ENCODE measurements around the gene SEC14L5. TPM values are rescaled to one million over a fixed set of nuclear protein-coding genes. Genes with fewer than 3 reads are reported as not detected.
A peak's percentile ranks its signal among the peaks of the same experiment; 100 is the strongest.

The SEC14L5 gene
- total RNA-seq, 1 experiment from 2014 or later, result 2.3 TPM

- TF ChIP-seq ZNF121 (CRISPR knock-in tag; IDR thresholded peaks at IDR 0.05), result no peak; the same call in 1 of the 2 replicates
- TF ChIP-seq, protein P1, sequence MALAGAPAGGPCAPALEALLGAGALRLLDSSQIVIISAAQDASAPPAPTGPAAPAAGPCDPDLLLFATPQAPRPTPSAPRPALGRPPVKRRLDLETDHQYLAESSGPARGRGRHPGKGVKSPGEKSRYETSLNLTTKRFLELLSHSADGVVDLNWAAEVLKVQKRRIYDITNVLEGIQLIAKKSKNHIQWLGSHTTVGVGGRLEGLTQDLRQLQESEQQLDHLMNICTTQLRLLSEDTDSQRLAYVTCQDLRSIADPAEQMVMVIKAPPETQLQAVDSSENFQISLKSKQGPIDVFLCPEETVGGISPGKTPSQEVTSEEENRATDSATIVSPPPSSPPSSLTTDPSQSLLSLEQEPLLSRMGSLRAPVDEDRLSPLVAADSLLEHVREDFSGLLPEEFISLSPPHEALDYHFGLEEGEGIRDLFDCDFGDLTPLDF (CRISPR knock-in tag; IDR thresholded peaks at IDR 0.05), result peak; percentile 75; the same call in 1 of the 2 replicates
- no peak for TF ChIP-seq CTCF (IDR thresholded peaks at IDR 0.05)
- peak; percentile 59 for TF ChIP-seq FOXK1 (CRISPR knock-in tag; IDR thresholded peaks at IDR 0.05)
- TF ChIP-seq ESRRA (CRISPR knock-in tag; IDR thresholded peaks at IDR 0.05; ENCODE audit: borderline replicate concordance), result no peak
- TF ChIP-seq GRHL2 (CRISPR knock-in tag; IDR thresholded peaks at IDR 0.05; ENCODE audit: insufficient replicate concordance, severe bottlenecking), result no peak
- peak; percentile 58 for TF ChIP-seq NR2C2 (CRISPR knock-in tag; IDR thresholded peaks at IDR 0.05)
- TF ChIP-seq, protein P2, sequence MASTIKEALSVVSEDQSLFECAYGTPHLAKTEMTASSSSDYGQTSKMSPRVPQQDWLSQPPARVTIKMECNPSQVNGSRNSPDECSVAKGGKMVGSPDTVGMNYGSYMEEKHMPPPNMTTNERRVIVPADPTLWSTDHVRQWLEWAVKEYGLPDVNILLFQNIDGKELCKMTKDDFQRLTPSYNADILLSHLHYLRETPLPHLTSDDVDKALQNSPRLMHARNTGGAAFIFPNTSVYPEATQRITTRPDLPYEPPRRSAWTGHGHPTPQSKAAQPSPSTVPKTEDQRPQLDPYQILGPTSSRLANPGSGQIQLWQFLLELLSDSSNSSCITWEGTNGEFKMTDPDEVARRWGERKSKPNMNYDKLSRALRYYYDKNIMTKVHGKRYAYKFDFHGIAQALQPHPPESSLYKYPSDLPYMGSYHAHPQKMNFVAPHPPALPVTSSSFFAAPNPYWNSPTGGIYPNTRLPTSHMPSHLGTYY (CRISPR knock-in tag; IDR thresholded peaks at IDR 0.05), result no peak
- peak; percentile 56; the same call in 1 of the 2 replicates for TF ChIP-seq CREB1 (CRISPR knock-in tag; IDR thresholded peaks at IDR 0.05)
- peak; percentile 89 for TF ChIP-seq ZBTB21 (CRISPR knock-in tag; IDR thresholded peaks at IDR 0.05; ENCODE audit: borderline replicate concordance)
- no peak for TF ChIP-seq KAT7 (CRISPR knock-in tag; IDR thresholded peaks at IDR 0.05; ENCODE audit: borderline replicate concordance)
- no peak for TF ChIP-seq CDX4 (CRISPR knock-in tag; IDR thresholded peaks at IDR 0.05; ENCODE audit: borderline replicate concordance)
- TF ChIP-seq, protein P3, sequence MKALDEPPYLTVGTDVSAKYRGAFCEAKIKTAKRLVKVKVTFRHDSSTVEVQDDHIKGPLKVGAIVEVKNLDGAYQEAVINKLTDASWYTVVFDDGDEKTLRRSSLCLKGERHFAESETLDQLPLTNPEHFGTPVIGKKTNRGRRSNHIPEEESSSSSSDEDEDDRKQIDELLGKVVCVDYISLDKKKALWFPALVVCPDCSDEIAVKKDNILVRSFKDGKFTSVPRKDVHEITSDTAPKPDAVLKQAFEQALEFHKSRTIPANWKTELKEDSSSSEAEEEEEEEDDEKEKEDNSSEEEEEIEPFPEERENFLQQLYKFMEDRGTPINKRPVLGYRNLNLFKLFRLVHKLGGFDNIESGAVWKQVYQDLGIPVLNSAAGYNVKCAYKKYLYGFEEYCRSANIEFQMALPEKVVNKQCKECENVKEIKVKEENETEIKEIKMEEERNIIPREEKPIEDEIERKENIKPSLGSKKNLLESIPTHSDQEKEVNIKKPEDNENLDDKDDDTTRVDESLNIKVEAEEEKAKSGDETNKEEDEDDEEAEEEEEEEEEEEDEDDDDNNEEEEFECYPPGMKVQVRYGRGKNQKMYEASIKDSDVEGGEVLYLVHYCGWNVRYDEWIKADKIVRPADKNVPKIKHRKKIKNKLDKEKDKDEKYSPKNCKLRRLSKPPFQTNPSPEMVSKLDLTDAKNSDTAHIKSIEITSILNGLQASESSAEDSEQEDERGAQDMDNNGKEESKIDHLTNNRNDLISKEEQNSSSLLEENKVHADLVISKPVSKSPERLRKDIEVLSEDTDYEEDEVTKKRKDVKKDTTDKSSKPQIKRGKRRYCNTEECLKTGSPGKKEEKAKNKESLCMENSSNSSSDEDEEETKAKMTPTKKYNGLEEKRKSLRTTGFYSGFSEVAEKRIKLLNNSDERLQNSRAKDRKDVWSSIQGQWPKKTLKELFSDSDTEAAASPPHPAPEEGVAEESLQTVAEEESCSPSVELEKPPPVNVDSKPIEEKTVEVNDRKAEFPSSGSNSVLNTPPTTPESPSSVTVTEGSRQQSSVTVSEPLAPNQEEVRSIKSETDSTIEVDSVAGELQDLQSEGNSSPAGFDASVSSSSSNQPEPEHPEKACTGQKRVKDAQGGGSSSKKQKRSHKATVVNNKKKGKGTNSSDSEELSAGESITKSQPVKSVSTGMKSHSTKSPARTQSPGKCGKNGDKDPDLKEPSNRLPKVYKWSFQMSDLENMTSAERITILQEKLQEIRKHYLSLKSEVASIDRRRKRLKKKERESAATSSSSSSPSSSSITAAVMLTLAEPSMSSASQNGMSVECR (CRISPR knock-in tag; IDR thresholded peaks at IDR 0.05; ENCODE audit: borderline replicate concordance), result peak; percentile 30; the same call in 1 of the 2 replicates
- TF ChIP-seq ZNF232 (CRISPR knock-in tag; IDR thresholded peaks at IDR 0.05), result no peak
- TF ChIP-seq E2F4 (CRISPR knock-in tag; IDR thresholded peaks at IDR 0.05; ENCODE audit: borderline replicate concordance, low read depth), result no peak
- TF ChIP-seq, protein P4, sequence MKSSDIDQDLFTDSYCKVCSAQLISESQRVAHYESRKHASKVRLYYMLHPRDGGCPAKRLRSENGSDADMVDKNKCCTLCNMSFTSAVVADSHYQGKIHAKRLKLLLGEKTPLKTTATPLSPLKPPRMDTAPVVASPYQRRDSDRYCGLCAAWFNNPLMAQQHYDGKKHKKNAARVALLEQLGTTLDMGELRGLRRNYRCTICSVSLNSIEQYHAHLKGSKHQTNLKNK (CRISPR knock-in tag; IDR thresholded peaks at IDR 0.05), result no peak
- TF ChIP-seq RELA (CRISPR knock-in tag; IDR thresholded peaks at IDR 0.05; ENCODE audit: borderline replicate concordance), result peak; percentile 91
- TF ChIP-seq, protein P5, sequence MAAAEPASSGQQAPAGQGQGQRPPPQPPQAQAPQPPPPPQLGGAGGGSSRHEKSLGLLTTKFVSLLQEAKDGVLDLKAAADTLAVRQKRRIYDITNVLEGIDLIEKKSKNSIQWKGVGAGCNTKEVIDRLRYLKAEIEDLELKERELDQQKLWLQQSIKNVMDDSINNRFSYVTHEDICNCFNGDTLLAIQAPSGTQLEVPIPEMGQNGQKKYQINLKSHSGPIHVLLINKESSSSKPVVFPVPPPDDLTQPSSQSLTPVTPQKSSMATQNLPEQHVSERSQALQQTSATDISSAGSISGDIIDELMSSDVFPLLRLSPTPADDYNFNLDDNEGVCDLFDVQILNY (CRISPR knock-in tag; IDR thresholded peaks at IDR 0.05), result peak; percentile 81
- peak; percentile 56; the same call in 1 of the 2 replicates for TF ChIP-seq NR1H2 (CRISPR knock-in tag; IDR thresholded peaks at IDR 0.05)
- TF ChIP-seq ATF1 (CRISPR knock-in tag; IDR thresholded peaks at IDR 0.05), result 0 out of 2 replicates have a peak, but pooled peaks have one; percentile 62
- peak; percentile 50; the same call in 1 of the 2 replicates for TF ChIP-seq MYBL2 (CRISPR knock-in tag; IDR thresholded peaks at IDR 0.05)
- TF ChIP-seq ATF6 (CRISPR knock-in tag; IDR thresholded peaks at IDR 0.05), result no peak
- no peak for TF ChIP-seq ZNF416 (CRISPR knock-in tag; IDR thresholded peaks at IDR 0.05)
- TF ChIP-seq ZNF396 (CRISPR knock-in tag; IDR thresholded peaks at IDR 0.05; ENCODE audit: borderline replicate concordance), result no peak
These were observed 29.6 kb downstream of the SEC14L5 start (continued) for GRCh38 chr16:4987580-4988374.
